GM18867 (cell line): ENCODE results near the gene ADAMTS2.

Experiments
- ATAC-seq: cut with Tn5 transposase; IDR thresholded peaks from one replicate; pipeline ENCODE4 v1.9.1; 2021; ENCODE audit warnings: mild to moderate bottlenecking, moderate library complexity; ENCODE audit not compliant: unreplicated experiment

The ADAMTS2 gene

DNA sequence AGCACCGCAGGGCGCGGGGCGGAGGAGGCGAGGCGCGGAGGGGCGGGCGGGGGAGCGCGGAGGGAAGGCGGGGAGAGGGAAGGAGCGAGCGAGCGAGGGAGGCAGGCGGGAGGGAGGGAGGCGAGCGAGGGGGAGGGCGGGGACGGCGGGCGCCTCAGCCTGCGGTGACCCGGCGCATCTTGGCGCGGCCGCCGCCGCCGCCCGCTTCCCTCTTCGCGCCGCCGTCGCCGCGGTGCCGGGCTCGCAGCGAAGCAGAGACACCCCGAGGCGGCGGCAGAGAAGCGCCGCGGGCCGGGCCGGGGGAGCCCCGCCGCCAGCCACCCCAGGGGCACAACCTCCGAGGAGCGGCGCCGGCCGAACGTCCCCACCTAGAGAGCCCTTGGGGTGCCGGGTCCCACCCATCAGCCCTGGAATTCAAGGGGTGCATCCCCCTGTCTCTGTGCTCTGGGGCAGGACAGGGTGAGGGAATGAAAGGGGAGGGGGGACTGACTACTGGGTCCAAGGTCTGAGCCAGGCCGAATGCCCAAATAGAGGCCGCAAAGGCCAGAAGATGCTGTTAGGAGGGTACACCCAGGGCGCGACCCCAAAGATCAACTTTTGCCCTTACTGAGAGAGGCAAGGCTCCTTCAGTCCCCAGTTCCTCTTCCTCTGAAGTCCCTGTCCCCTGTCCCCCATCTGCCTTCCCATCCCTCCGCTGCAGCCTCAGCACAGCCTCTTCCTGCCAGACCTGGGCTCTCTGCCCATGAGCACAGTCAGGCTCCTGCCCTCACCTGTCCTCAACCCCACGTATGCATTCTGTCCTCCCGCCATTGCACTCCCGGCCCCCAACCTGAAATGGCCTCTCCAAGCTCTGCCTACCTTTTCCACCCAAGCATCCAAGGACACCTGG, at the start of gene ADAMTS2:
ADAMTS2 (minus strand) TSS at position 29 of the 889 bp plus-strand sequence. CDS start 133 bp downstream, outside the sequence.
- ATAC-seq = no peak

DNA sequence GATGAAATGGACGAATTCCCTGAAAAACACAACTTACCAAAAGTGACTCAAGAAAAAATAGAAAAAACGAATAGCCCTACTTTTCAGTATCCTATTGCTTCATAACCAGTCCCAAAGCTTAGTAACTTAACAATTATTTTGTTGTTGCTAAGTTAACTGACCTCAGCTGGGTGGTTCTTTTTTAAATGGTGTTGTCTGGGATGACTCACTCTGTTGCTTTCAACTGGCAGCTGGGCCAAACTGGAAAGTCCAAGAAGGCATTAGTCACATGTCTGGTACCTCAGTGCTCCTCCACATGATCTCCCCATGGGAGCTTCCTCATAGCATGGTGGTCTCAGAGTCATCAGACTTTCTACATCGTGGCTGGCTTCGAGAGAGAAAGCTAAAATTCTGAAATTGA, 47.8 kb upstream of the ADAMTS2 start:
- ATAC-seq = no peak

DNA sequence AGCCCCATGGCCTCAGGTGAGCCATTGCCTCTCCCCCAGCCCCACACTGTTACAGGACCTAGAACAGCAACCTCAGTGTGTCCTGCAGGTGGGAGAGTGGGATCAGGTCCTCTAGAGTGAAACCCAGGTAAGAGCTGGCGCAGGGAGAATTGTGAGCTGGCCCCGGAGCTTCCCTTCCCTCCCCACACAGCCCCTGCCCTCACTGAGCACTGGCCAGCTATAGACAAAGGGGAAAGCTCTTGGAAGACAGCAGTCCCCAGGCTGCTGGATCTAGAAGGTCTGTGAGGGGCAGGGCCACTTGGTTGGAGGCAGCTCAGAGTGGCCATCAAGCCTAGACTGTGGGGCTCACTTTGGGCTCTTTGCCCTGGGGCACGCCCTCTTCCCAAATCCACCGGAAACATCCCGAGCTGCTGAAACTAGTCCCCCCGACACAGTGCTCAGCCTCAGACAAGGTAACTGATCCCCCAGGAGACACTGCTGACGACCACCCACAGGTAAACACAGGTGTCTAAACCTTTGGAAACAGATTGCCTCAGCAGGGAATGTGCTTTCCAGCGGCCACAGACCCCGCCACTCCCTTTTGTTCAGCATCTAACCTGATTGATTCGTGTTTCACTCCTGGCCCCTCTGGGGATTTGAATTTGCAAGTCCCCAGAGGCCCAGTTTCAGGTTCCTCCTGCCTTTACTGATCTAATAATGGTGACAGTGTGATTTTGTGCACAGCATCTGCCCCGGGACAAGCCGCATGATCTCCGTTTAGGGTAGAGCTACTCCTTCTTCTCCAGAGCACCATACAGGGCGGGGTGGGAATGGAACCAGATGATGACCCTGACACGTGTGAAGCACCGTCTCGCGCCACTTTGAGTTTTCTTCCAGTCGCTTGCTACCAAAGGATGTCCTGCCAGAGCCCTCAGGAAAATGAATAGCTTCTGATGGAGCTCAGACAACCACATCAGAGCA, 42.2 kb upstream of the ADAMTS2 start:
- no peak for ATAC-seq

DNA sequence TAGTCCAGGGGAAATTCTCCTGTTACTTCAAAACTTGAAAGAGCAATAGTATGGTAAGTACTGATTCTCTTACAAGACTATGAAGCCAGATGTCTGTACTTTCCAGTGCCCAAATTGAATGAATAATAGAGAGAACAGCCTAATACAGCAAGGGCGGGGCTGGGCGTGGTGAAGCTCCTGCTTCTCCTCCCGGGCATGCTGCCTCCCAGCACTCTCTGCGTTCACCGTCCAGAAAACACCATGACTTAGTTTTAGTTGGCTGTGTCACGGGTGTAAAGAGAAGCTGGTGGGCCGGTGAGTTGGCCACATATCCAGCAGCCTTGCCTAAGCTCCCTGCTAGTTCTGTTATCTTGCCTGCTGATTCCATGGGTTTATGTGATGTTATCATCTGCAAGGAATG, 40.7 kb upstream of the ADAMTS2 start:
- no peak for ATAC-seq

DNA sequence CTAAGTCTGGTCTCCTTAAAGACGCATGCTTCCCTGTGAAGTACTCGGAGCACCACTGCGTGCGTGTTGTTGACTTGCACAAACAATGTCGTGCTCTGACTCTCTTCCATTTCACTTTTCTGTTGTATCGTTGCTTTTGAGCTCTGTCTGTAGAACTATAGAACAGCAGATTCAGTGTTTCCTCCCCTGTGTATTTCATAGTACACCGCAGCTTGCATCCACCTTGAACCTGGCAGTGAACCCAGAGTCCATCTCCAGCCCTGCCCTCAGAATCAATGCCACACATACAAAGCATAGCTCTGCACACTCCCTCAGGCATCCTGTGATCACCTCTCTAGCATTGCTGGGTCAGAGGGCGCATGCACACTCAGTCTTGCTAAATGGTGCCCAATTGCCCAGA, 37.2 kb upstream of the ADAMTS2 start:
- ATAC-seq = no peak

DNA sequence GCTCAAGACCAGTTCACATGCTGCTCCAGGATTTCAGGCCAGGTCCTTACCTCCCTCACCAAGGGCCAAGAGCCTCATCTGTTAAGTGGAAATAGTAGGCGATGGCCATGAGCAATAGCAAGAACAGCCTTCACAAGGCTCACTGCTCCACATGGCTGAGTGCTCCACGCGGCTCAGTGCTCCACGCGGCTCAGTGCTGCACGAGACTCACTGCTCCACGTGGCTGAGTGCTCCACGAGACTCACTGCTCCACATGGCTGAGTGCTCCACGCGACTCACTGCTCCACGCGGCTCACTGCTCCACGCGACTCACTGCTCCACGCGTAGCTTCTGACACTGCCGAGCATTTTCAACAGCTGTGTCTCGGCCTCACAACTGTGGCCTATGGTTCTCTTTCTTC, 36.4 kb upstream of the ADAMTS2 start:
- no peak for ATAC-seq

DNA sequence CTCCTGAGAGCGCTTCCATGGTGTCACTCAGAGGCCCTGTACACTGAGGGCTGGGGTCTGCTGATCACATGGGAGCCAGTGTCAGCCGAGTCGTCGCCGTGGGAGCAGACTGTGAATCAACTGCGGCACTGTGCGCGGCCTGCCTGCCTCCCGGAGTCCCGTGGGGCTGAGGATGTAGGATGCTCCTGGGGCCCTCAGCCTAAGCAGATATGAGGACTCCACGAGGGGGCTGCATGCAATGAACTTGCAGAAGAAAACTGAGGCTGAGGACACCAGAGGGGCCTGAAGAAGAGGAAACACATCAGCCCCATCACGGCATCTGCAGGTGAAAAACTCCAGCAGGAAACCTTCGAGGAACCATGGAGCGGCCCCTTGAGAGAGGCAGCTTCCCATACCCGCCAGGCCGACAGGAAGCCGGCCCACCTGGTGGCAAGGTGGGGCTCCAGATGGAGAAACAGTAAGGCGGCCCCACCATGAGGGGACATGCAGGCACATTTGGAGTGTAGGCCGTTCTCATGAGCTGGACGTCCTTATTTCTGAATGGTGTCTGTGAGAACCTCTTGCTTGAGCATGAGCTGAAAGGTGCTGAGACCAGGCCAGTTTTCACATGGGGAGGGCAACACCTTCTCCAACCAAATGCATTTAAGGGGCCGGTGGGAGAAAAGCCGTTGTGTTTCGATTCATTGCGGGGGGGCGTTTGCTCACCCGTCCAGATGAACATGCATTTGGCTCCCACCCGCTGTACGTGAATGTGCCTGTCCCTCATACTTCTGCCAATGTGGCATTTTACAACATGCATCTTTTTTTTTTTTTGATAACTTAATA, 35.2 kb upstream of the ADAMTS2 start:
- ATAC-seq = no peak

DNA sequence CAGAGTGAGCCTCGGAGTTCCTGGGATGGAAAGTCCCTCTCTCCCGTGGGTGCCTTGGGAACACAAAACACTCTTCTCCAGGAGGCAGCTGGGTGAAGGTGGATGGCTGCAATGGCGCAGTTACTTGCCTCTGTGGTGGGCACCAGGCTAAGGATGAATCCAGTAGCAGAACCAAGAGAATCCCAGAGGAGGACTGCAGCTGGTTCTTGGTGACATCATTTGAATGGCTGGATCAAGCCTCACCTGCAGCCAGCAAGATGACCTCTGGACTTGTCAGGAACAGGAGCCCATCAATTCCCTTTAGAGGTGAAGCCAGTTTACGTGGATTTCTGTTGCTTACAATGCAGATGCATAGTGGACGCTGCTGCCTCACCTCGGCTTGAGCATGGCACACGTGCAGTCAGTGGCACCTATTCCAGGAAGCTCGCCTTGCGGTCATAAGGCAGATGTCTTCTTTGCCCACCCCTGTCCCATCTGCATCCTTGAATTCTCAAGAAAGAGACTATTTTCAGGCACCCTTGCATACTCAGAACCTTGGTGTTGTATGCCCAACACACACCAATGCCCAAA, 34.1 kb upstream of the ADAMTS2 start:
- ATAC-seq = no peak

DNA sequence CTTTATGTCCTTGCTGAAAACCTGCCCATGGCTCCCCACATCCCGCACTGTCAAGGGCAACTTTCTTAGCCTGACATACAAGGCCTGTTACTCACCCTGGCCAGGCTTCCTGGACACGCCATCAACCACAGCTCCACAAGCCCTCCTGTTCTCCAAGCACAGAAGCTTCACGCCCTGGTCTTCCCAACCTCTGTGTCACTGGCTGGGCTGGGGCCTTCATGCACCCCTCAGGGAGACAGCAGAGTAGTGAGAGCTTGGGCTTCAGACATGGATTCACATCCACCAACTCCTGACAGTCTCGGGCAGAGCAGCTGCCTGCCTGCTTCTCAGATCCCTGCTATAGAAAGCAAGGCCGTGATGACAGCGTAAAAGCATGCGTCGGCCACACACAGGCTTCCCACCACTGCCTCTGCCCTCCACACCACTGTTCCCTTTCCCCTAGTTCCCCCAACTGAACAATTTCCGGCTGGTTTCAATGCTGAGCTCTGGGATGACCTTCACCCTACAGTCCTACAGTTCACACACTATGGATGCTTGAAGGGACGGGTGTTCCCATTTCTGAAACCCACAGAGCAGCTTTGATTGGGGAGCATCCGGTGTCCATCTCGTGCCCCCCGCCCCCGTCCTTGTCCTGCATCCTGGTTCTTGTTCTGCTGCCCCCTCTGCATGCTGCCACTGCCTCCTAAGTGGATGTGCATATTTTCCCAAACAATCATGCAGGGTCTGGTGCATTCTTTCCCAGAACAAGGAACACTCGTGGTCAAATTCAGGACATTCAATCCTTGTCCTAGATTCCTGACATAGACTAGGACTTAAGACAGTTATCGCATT, 33.4 kb upstream of the ADAMTS2 start:
- no peak for ATAC-seq

DNA sequence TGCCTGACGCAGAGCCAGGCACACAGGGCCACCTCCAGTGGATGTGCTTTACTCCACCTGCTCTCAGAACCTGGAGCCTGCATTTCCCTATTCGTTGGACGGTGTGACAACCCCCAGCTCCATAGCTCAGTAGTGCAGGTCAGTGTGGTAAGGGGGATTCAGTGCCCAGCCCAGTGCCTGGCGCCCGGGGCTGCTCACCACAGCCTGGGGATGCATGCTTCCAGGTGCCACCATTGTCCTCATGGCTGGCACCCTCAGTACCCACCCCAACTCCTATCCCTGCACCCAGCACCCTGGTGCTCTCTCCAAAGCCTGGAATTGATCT, 32.8 kb upstream of the ADAMTS2 start:
- ATAC-seq = no peak

DNA sequence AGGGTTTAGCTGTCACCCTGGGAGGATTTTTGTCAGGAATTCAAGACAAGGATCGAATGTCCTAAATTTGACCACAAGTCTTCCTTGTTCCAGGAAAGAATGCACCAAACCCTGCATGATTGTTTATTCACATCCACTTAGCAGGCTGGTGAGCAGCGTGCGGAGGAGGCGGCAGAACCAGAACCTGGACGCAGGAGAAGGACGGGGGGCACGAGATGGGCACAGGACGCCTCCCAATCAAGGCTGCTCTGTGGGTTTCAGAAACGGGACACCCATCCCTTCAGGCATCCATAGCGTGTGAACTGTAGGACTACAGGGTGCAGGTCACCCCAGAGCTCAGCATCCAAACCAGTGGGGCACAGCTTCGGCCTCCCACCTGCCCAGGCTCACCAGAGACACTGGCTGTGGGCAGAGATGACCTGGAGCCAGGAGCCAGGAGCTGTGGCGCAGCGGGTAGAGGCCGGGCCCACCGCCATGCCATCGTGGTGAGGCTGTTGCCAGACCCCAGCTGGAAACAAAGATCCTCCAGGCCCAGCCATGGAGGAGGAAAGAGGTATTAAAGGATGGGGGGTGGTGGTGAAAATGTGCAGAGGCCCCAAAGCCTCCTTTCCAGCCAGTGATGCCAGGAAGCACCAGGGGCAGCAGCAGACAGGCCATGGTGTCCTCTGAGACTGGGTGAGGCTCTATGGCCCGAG, 32.3 kb upstream of the ADAMTS2 start:
- no peak for ATAC-seq

DNA sequence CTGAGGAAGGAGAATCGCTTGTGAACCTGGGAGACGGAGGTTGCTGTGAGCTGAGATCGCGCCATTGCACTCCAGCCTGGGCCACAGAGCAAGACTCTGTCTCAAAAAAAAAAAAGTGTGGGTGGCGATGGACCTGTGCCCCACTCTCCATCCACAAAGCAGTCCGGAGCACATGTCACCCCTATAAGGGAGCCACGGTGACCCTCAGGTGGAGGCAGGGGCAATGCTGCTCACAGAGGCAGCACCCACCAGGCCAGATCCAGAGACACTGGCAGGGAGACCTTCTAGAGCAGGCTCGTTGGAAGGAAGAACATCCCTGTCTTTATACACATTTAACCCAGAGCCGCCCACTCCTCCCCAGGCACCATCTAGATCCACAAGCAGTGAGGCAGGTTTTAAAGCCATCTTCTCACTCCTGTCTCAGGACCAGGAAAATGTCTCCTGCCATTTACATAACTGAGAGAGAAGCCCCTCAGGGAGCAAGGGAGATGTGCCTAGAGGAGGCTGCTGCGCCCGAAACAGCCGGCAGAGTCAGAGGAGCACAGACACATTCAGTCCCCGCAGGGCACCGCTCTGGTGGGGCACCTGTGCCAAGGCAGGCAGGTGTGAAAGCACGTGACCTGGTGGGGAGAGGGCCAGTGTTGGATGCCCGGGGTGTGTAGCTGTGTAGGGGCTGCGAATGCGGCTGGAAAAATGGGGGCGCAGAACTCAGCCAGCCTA, 31.6 kb upstream of the ADAMTS2 start:
- no peak for ATAC-seq

DNA sequence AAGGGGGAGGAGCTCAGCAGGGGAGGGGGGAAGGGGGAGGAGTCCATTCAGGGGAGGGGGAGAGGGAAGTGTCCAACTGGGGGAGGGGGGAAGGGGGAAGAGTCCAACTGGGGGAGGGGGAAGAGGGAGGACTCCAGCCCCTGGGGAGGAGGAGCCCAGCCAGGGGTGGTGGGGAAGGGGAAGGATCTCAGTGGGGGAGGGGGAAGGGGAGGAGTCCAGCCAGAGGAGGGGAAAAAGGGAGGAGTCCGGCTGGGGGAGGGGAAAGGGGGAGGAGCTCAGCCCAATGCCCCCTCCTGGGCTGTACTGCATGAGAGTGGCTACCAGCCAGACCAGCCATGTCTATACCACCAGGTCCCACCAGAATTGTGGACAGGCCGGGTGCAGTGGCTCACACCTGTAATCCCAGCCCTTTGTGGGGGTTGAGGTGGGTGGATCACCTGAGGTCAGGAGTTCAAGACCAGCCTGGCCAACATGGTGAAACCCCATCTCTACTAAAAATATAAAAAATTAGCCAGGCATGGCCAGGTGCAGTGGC, 30.6 kb upstream of the ADAMTS2 start:
- ATAC-seq = no peak

DNA sequence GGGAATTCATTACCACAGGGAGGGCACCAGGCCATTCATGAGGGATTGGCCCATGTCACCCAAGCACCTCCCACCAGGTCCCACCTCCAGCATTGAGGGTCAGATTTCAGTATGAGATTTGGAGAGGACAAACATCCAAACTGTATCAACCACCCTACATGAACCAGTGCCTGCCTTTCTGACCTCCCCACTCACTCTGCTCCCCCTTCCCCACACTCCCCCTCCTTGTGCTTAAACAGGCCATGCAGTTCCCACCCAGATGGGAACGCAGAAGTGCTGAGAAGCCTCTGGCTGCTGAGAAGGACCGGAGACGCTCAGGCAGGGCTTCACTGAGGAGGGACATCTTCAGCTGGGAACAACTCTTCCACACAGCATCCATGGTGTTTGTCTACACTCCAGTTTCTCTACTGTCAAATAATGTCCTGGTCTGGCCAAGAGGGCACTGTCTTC, 30.0 kb upstream of the ADAMTS2 start:
- ATAC-seq = no peak

DNA sequence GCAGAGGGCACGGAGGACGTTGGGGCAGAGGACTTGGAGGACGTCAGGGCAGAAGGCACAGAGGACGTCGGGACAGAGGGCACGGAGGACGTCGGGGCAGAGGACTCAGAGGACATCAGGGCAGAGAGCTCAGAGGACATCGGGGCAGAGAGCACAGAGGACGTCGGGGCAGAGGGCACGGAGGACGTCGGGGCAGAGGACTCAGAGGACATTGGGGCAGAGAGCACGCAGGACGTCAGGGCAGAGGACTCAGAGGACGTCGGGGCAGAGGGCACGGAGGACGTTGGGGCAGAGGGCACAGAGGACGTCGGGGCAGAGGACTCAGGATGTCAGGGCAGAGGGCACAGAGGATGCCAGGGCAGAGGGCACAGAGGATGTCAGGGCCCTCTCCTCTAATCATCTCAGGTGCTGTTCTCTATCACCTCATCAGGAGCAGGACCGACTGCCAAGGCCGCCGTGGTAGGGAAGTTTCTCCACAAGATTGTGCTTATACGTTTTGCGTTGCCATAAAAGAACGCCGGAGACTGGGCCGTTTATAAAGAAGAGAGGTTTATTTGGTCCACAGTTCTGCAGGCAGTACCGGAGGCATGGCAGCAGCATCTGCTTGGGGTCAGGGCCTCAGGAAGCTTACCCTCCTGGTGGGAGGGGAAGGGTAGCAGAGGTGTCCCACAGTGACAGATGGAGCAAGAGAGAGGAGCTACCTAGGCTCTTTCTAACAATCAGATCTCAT, 29.4 kb upstream of the ADAMTS2 start:
- ATAC-seq = no peak

DNA sequence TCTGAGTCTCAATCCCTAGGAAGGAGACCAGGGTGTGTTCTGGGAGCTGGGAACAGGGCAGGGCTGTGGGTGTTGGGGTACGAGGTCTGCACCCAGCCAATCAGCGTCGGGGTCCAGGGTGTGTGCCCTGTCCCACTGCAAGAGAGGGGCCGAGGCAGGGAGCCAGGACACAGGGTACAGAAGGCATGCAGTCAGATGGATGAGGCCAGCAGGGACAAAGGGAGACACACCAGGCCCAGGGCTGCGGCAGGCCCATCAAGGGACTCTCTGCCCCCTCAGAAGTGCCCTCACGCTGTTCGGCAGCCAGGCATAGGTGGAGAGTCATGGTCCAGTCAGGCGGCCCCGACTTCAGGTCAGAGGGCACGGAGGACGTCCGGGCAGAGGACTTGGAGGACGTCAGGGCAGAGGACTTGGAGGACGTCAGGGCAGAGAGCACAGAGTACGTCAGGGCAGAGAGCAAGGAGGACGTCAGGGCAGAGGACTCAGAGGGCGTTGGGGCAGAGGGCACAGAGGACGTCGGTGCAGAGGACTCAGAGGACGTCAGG, 28.8 kb upstream of the ADAMTS2 start:
- no peak for ATAC-seq
